ENCODE data around the gene SNX20. TPM values are rescaled to one million over a fixed set of nuclear protein-coding genes. Genes with fewer than 3 reads are reported as not detected.

The SNX20 gene
- total and polyA plus RNA-seq, 10 of the 15 experiments (the other 5 are each of a cell fraction or from before 2014, with no cell fraction given): 4.6 to 30.8 (median 21.9) TPM

GRCh38 chr16:50624449-50624970 lies 56.6 kb downstream of the SNX20 start:
- no TSS peak for BruUV-seq (replicated peaks)
- POLR2A ChIA-PET: no interaction called here
- RAD21 ChIA-PET (ENCODE audit: unreplicated experiment): no interaction called here
- WGBS (ENCODE audit: insufficient coverage, insufficient replicate concordance, low lambda C conversion rate, missing lambda C conversion rate): 49% methylated on average over 8 of the region's 8 CpGs
- H3K27me3 ChIP-seq (replicated peaks in 1 of 2; ENCODE audit: control insufficient read depth in 2 of 2, insufficient read depth in 2 of 2, low read length in 1 of 2): no peaks in the 10 kb centered on the region
- no peaks in the 10 kb centered on the region for H4K20me1 ChIP-seq (ENCODE audit: control insufficient read depth, insufficient read depth)
- H3K27ac ChIP-seq (ENCODE audit: control insufficient read depth, insufficient read depth): no peak overlapping the region
- H3K9ac ChIP-seq (ENCODE audit: control insufficient read depth, insufficient read depth, low read length): no peak overlapping the region
- H3K4me2 ChIP-seq (ENCODE audit: control insufficient read depth, insufficient read depth): no peak overlapping the region
- DNase-seq (ENCODE audit: low read depth, low spot score) (no peak), ATAC-seq (no peak), FAIRE-seq (no peak)
- H3K4me3 ChIP-seq: no peak overlapping the region
- in situ Hi-C loops (cut with MboI): no loop called here
- H3K79me2 ChIP-seq (ENCODE audit: control insufficient read depth, insufficient read depth, low read length): no peaks in the 10 kb centered on the region
- SMC1A ChIA-PET (ENCODE audit: uncharacterized antibody, unreplicated experiment): no interaction called here
- CTCF ChIA-PET: no interaction called here
- peaks cover 4% of the 10 kb centered on the region for H3K4me1 ChIP-seq (ENCODE audit: control insufficient read depth, insufficient read depth, low read length)
- no peak overlapping the region for H2AFZ ChIP-seq (ENCODE audit: control insufficient read depth, low read depth, low read length)
- H3K9me3 ChIP-seq (replicated peaks; ENCODE audit: control insufficient read depth, insufficient read depth, low read length): no peaks in the 10 kb centered on the region
- no peaks in the 10 kb centered on the region for H3K36me3 ChIP-seq (ENCODE audit: control insufficient read depth in 2 of 2, insufficient read depth in 2 of 2, low read length in 1 of 2)
- no peak for TF ChIP-seq CREM (IDR thresholded peaks at IDR 0.05; ENCODE audit: low read depth)
- TF ChIP-seq MTA2 (IDR thresholded peaks at IDR 0.05; ENCODE audit: low read depth): no peak
- TF ChIP-seq ZBTB11 (CRISPR knock-in tag; IDR thresholded peaks at IDR 0.05): no peak
- no peak for TF ChIP-seq MYC (IDR thresholded peaks at IDR 0.05; ENCODE audit: insufficient read depth, insufficient read length, insufficient replicate concordance, low read length, severe bottlenecking)
- no peak for TF ChIP-seq IRF5 (IDR thresholded peaks at IDR 0.05; ENCODE audit: borderline replicate concordance)
- TF ChIP-seq KLF5 (IDR thresholded peaks at IDR 0.05; ENCODE audit: partially characterized antibody): no peak
- TF ChIP-seq ZNF274 (IDR thresholded peaks at IDR 0.05; ENCODE audit: insufficient read depth, insufficient read length): no peak
- no peak for TF ChIP-seq DPF2 (IDR thresholded peaks at IDR 0.05)
- TF ChIP-seq CBX3 (IDR thresholded peaks at IDR 0.05; ENCODE audit: borderline replicate concordance, low read depth): no peak
- TF ChIP-seq TCF12 (IDR thresholded peaks at IDR 0.05; ENCODE audit: low read depth, low read length): no peak
- no peak for TF ChIP-seq ZZZ3 (IDR thresholded peaks at IDR 0.05; ENCODE audit: control insufficient read depth, insufficient read length, low read depth)
- TF ChIP-seq SUPT20H (IDR thresholded peaks at IDR 0.05; ENCODE audit: borderline replicate concordance, control insufficient read depth, low read depth, low read length): no peak
- intact Hi-C loops (cut with micrococcal nuclease; ENCODE audit: unreplicated experiment): no loop called here

Measured in GM12878 (cell line).